Neural cell (in vitro differentiated cells): ENCODE measurements around the gene WRAP73. TPM values are rescaled to one million over a fixed set of nuclear protein-coding genes. Genes with fewer than 3 reads are reported as not detected.

ENCODE experiments used
- H2AFZ ChIP-seq: fragments of 200-600, 300-800 bp; sonication (generic), shearing (Covaris generic); 2 replicates; pipeline ENCODE4 v1.6.0; 2014; ENCODE audit warnings: low read depth, mild to moderate bottlenecking, antibody characterized with exemption, low read length, moderate library complexity
- H3F3A ChIP-seq: fragments of 200-600 bp; shearing (Covaris generic); 2 replicates; pipeline ENCODE4 v1.6.1; 2016; ENCODE audit warnings: mild to moderate bottlenecking, moderate library complexity, mixed read lengths, antibody characterized with exemption, low read length; ENCODE audit not compliant: insufficient read depth, poor library complexity, severe bottlenecking
- H3K27ac ChIP-seq: fragments of 200-600, 300-800 bp; sonication (generic), shearing (Covaris generic); 2 replicates; pipeline ENCODE4 v1.5.1; 2014; ENCODE audit warnings: mild to moderate bottlenecking, low read length, moderate library complexity
- H3K27me3 ChIP-seq: fragments of 300-800, 200-600 bp; sonication (generic), shearing (Covaris generic); 2 replicates; pipeline ENCODE4 v1.6.0; 2014; ENCODE audit warnings: mild to moderate bottlenecking, low read depth, low read length, moderate library complexity; ENCODE audit not compliant: insufficient read depth
- H3K36me3 ChIP-seq: fragments of 300-800, 200-600 bp; sonication (generic), shearing (Covaris generic); 2 replicates; pipeline ENCODE4 v1.5.1; 2014; ENCODE audit warnings: mild to moderate bottlenecking, antibody characterized with exemption, low read length, moderate library complexity; ENCODE audit not compliant: insufficient read depth
- H3K4me2 ChIP-seq: fragments of 300-800, 200-600 bp; sonication (generic), shearing (Covaris generic); 2 replicates; pipeline ENCODE4 v1.6.0; 2014; ENCODE audit warnings: mild to moderate bottlenecking, low read length
- H3K4me3 ChIP-seq: fragments of 300-800, 200-600 bp; sonication (generic), shearing (Covaris generic); 2 replicates; pipeline ENCODE4 v1.5.1; 2014; ENCODE audit warnings: mild to moderate bottlenecking, low read length, moderate library complexity
- H3K79me2 ChIP-seq: fragments of 200-600 bp; shearing (Covaris generic); replicated peaks from 2 replicates; pipeline ENCODE4 v1.6.0; 2014; ENCODE audit warnings: mild to moderate bottlenecking, low read length, moderate library complexity; ENCODE audit not compliant: insufficient read depth
- H3K9ac ChIP-seq: fragments of 300-800, 200-600 bp; sonication (generic), shearing (Covaris generic); 2 replicates; pipeline ENCODE4 v1.6.1; 2016; ENCODE audit warnings: mild to moderate bottlenecking, low read length, mixed read lengths
- H3K9me2 ChIP-seq: fragments of 200-600 bp; shearing (Covaris generic); 2 replicates; pipeline ENCODE4 v1.6.1; 2016; ENCODE audit warnings: mild to moderate bottlenecking, low read length, mixed read lengths; ENCODE audit not compliant: insufficient read depth
- H3K9me3 ChIP-seq: fragments of 200-600, 300-800 bp; sonication (generic), shearing (Covaris generic); 2 replicates; pipeline ENCODE4 v1.6.1; 2016; ENCODE audit warnings: mild to moderate bottlenecking, mixed run types, low read length, moderate library complexity, mixed read lengths
- H4K20me1 ChIP-seq: fragments of 200-600 bp; shearing (Covaris generic); 2 replicates; pipeline ENCODE4 v1.6.1; 2016; ENCODE audit warnings: mild to moderate bottlenecking, mixed run types; ENCODE audit not compliant: insufficient read depth
- CTCF ChIP-seq: fragments of 450-650 bp; IDR thresholded peaks from 2 replicates; pipeline ENCODE4 v1.5.1; 2014; ENCODE audit warnings: antibody characterized with exemption, mild to moderate bottlenecking, moderate library complexity; ENCODE audit not compliant: poor library complexity, severe bottlenecking
- EP300 ChIP-seq: fragments of 450-650 bp; conservative IDR thresholded peaks from 2 replicates; pipeline ENCODE4 v1.6.1; 2014; ENCODE audit warnings: antibody characterized with exemption, mild to moderate bottlenecking, moderate library complexity; ENCODE audit not compliant: poor library complexity, severe bottlenecking
- EZH2 ChIP-seq: fragments of 200-600, 300-800 bp; shearing (Covaris generic), sonication (generic); IDR thresholded peaks from 2 replicates; pipeline ENCODE4 v1.6.1; 2014; ENCODE audit warnings: antibody characterized with exemption, low read length, borderline replicate concordance, mild to moderate bottlenecking; ENCODE audit not compliant: insufficient read depth, poor library complexity, severe bottlenecking
- MXI1 ChIP-seq: fragments of 450-650 bp; conservative IDR thresholded peaks from 2 replicates; pipeline ENCODE4 v1.6.1; 2014; ENCODE audit warnings: antibody characterized with exemption, mild to moderate bottlenecking; ENCODE audit not compliant: poor library complexity, severe bottlenecking
- POLR2AphosphoS5 ChIP-seq: IDR thresholded peaks from 2 replicates; pipeline ENCODE4 v1.6.1; 2012
- RAD21 ChIP-seq: fragments of 450-650 bp; conservative IDR thresholded peaks from 2 replicates; pipeline ENCODE4 v1.6.1; 2014; ENCODE audit warnings: antibody characterized with exemption, mild to moderate bottlenecking, moderate library complexity
- REST ChIP-seq: IDR thresholded peaks from 2 replicates; pipeline ENCODE4 v1.6.1; 2012; ENCODE audit warnings: borderline replicate concordance
- SMC3 ChIP-seq: fragments of 450-650 bp; conservative IDR thresholded peaks from 2 replicates; pipeline ENCODE4 v1.6.1; 2014; ENCODE audit warnings: antibody characterized with exemption, mild to moderate bottlenecking, moderate library complexity; ENCODE audit not compliant: poor library complexity
- TAF1 ChIP-seq: IDR thresholded peaks from 2 replicates; pipeline ENCODE4 v1.6.1; 2012; ENCODE audit warnings: low read depth
- polyA plus RNA-seq: library from polyadenylated mRNA; depleted of rRNA; stranded (reverse); fragments of >200 nt; gene quantifications from 2 replicates; pipeline ENCODE4 v1.2.3, GENCODE V29; 2014

The WRAP73 gene
- polyA plus RNA-seq, 1 donor from 2014 or later, result 32.9 TPM

DNA sequence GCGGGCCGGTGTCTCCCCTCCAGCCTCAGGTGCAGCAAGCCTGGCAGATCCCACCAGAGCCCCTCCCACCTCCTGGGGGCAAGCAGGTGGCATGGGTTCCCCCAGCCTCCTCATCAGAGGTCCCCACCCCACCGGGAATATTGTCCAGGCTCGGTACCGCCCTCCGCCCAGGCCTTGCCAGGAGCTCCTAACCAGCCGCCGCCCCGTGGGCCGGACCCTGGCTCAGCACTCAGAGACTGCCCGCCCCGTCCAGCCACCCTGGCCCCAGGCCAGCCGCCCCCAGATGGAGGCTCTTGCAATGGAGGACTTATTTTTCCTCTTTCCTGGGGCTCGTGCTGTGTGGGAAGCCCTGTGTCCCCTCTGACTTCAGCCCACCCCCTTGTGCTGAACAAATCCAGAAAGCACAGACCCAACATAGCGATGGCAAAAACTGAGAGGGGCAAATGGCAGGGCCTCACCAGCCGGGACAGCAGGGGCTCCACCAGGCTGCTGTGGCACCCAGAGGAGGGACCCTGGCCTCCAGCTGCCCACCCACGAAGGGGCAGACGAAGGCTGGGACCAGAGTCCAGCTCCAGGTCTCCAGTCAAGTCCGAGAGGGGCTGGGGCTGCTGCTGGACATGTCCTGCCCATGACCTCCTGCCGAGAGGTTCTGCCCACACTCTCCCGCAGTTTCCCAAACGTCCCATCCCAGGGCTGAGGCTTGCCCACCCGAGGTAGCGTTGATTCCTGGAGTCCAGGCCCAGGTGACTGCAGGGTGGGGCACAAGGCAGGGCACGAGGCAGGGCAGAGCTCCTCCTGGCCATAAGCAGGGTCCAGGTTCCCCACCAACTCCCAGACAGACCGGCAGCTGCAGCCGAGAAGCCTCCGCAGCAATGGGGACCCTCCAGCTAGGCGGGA is 46.1 kb downstream of the WRAP73 start:
- Histone ChIP-seq H2AFZ (no peak overlapping the region), H3K4me2 (no peak overlapping the region), H3K9me2 (no peaks in the 10 kb centered on the region), H3K9ac (no peak overlapping the region), H3F3A (no peaks in the 10 kb centered on the region), H3K4me3 (no peak overlapping the region), H3K9me3 (no peaks in the 10 kb centered on the region), H3K27me3 (no peaks in the 10 kb centered on the region), H3K79me2 (no peaks in the 10 kb centered on the region), H3K27ac (no peak overlapping the region), H3K36me3 (no peaks in the 10 kb centered on the region), H4K20me1 (no peaks in the 10 kb centered on the region)
- TF ChIP-seq EZH2 (no peak), TAF1 (no peak), SMC3 (no peak), CTCF (no peak), MXI1 (no peak), EP300 (no peak), REST (no peak), RAD21 (no peak), POLR2AphosphoS5 (no peak)

DNA sequence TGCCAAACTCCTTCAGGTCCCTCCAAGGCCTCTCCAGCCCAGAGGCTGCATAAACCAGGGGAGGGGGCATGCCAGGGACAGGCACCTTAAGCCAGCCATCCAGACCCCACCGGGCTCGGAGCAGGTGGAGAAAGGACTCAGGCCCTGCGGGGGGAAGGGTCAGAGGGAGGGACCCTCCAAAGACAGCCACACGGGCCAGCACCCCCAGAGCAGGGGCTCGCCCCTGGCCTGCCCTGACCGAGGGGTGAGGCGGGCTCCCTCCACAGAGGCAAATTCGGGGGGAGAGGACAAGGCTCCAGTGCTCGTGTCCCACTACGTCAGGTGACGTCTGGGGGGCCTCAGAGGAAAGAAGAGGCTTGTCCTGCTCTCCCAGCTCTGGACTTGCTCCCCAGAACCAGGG is 46.7 kb downstream of the WRAP73 start:
- no peaks in the 10 kb centered on the region for H3K9me3 ChIP-seq
- H3K79me2 ChIP-seq, result no peaks in the 10 kb centered on the region
- no peaks in the 10 kb centered on the region for H3K27me3 ChIP-seq
- no peak overlapping the region for H3K4me2 ChIP-seq
- no peaks in the 10 kb centered on the region for H3F3A ChIP-seq
- H3K9me2 ChIP-seq, result no peaks in the 10 kb centered on the region
- H3K4me3 ChIP-seq, result no peak overlapping the region
- no peak overlapping the region for H3K9ac ChIP-seq
- TF ChIP-seq TAF1 (no peak), EZH2 (no peak), SMC3 (no peak), REST (no peak), MXI1 (no peak), RAD21 (no peak), CTCF (no peak), POLR2AphosphoS5 (no peak), EP300 (no peak)
- no peak overlapping the region for H2AFZ ChIP-seq
- H4K20me1 ChIP-seq, result no peaks in the 10 kb centered on the region
- H3K36me3 ChIP-seq, result no peaks in the 10 kb centered on the region
- no peak overlapping the region for H3K27ac ChIP-seq
